Sigmoid colon (tissue), 7 donors: ENCODE measurements around the gene NSA2. TPM values are rescaled to one million over a fixed set of nuclear protein-coding genes. Genes with fewer than 3 reads are reported as not detected.

Experiments used
- DNase-seq: peaks from one replicate; pipeline ENCODE4 v3.0.0-alpha.2; 2019
- H3K27ac ChIP-seq, 4 donors: fragments of 200-600 bp; sonication (generic); one replicate each; pipeline ENCODE4 v1.5.1; 2016 to 2019; ENCODE audit warnings: mild to moderate bottlenecking in 1 of 4
- H3K27me3 ChIP-seq, 3 donors: fragments of 200-600 bp; sonication (generic); one replicate each; pipeline ENCODE4 v1.5.1; 2019; ENCODE audit warnings: mild to moderate bottlenecking in 1 of 3
- H3K36me3 ChIP-seq, 4 donors: fragments of 200-600 bp; sonication (generic); one replicate each; pipeline ENCODE4 v1.5.1; 2016 to 2019
- H3K4me1 ChIP-seq, 4 donors: fragments of 200-600 bp; sonication (generic); one replicate each; pipeline ENCODE4 v1.5.1; 2017 to 2019
- H3K4me3 ChIP-seq, 4 donors: fragments of 200-600 bp; sonication (generic); one replicate each; pipeline ENCODE4 v1.5.1; 2017 to 2019; ENCODE audit warnings: mild to moderate bottlenecking in 2 of 4, moderate library complexity in 1 of 4
- H3K9me3 ChIP-seq, 4 donors: fragments of 200-600 bp in 3 of 4; sonication (generic) in 3 of 4; one replicate each; pipeline versions ENCODE4 v1.5.1 to v1.6.1; 2013 to 2019
- EP300 ChIP-seq, 4 donors: sonication (generic); formaldehyde crosslinking; IDR thresholded peaks; one replicate each; pipeline ENCODE4 v1.6.1; 2017; ENCODE audit warnings: antibody characterized with exemption in 4 of 4
- POLR2A ChIP-seq, 2 donors: fragments of 450-650 bp; IDR thresholded peaks; one replicate each; pipeline ENCODE4 v1.6.1; 2016; ENCODE audit warnings: antibody characterized with exemption in 2 of 2, mild to moderate bottlenecking in 2 of 2, moderate library complexity in 2 of 2
- POLR2AphosphoS5 ChIP-seq, 4 donors: sonication (generic); formaldehyde crosslinking; IDR thresholded peaks; one replicate each; pipeline ENCODE4 v1.6.1; 2017; ENCODE audit warnings: antibody characterized with exemption in 4 of 4
- WGBS, 2 donors: extraction: QIAGEN DNeasy Blood & Tissue Kit; methylation state at CpG; one replicate each; pipeline ENCODE4 v1.1.7; 2013; 5-methylcytosine and 5-hydroxymethylcytosine counted together
- intact Hi-C: fragments of 100-400 bp; cut with DNase I; formaldehyde crosslinking; loops from one replicate; pipeline ENCODE4 v1.15.1; 2023
- polyA plus RNA-seq, 3 donors: library from polyadenylated mRNA; stranded (reverse); fragments of 200-250 nt; gene quantifications; one replicate each; pipeline ENCODE4 v1.2.3, GENCODE V29; 2013
- total RNA-seq, 4 donors: library from RNA; depleted of rRNA; stranded (reverse); fragments of >200 nt; gene quantifications; one replicate each; pipeline ENCODE4 v1.1.0, GENCODE V29; 2016
- TF ChIP-seq, protein P1 (sequence below), 4 experiments: fragments of 450-650 bp in 3 of 4; fragments of 200-600 bp in 1 of 4; IDR thresholded peaks; one replicate each; pipeline ENCODE4 v1.5.1; 2016 to 2019; ENCODE audit warnings: antibody characterized with exemption in 4 of 4, mild to moderate bottlenecking in 3 of 4, moderate library complexity in 2 of 4
- donor health status: healthy with polysubstance abuse.
- donor health status: Bipolar disorder and iron deficiency.
- donor health status: healthy.

NSA2 gene
- total and polyA plus RNA-seq, 7 donors: 106 to 182 (median 157) TPM

DNA sequence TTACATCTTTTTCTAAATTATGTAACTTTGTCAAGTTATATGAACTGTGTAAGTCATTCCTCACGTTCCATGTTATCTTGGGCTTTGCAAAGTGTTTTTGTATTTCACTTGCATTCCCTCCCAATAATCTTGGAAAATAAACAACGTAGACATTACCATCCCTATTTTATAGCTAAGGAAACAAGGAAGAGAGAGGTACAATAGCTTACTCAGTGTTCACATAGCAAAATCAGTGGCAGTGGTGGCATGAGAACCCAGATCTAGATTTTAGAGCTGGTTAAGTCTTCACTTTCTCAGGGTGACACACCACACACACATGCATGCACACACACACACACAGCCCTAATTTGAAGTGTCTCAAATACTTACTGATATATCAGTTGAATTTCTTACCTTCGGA, 34.1 kb downstream of the NSA2 start:
- WGBS, 2 donors: 43 to 72% methylated on average over 3 of the region's 3 CpGs
- TF ChIP-seq, protein P1, sequence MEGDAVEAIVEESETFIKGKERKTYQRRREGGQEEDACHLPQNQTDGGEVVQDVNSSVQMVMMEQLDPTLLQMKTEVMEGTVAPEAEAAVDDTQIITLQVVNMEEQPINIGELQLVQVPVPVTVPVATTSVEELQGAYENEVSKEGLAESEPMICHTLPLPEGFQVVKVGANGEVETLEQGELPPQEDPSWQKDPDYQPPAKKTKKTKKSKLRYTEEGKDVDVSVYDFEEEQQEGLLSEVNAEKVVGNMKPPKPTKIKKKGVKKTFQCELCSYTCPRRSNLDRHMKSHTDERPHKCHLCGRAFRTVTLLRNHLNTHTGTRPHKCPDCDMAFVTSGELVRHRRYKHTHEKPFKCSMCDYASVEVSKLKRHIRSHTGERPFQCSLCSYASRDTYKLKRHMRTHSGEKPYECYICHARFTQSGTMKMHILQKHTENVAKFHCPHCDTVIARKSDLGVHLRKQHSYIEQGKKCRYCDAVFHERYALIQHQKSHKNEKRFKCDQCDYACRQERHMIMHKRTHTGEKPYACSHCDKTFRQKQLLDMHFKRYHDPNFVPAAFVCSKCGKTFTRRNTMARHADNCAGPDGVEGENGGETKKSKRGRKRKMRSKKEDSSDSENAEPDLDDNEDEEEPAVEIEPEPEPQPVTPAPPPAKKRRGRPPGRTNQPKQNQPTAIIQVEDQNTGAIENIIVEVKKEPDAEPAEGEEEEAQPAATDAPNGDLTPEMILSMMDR (IDR thresholded peaks at IDR 0.05): no peak
- TF ChIP-seq POLR2AphosphoS5 (IDR thresholded peaks at IDR 0.05) (no peak), EP300 (IDR thresholded peaks at IDR 0.05) (no peak), POLR2A (IDR thresholded peaks at IDR 0.05) (no peak)
- Histone ChIP-seq H3K4me3 (no peak overlapping the region), H3K36me3 (no peaks in the 10 kb centered on the region), H3K27me3 (no peaks in the 10 kb centered on the region), H3K9me3 (no peaks in the 10 kb centered on the region), H3K4me1 (no peaks in the 10 kb centered on the region), H3K27ac (no peak overlapping the region)
- intact Hi-C loops: no loop called here
- DNase-seq: no peak

DNA sequence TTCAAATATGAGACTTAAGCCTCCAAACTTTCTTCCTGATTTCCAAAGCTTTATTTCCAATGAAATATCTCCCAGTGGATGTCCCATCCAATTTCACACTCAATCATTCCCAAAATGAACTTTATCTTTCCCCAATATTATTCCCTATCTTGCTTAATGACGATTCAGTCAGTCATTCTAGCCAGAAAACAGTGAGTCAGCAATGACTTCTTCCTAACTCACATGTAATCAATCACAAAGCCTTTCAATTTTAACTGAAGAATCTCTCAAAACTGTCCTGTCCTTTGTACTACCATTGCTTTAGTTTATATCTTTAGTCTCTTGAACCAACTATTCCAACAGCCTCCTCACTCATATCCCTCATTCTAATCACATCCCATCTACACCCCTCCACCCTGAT, 34.9 kb downstream of the NSA2 start:
- H3K27me3 ChIP-seq: no peaks in the 10 kb centered on the region
- no peak overlapping the region for H3K27ac ChIP-seq
- no peaks in the 10 kb centered on the region for H3K9me3 ChIP-seq
- TF ChIP-seq EP300 (IDR thresholded peaks at IDR 0.05): no peak
- no peak for TF ChIP-seq POLR2AphosphoS5 (IDR thresholded peaks at IDR 0.05)
- TF ChIP-seq POLR2A (IDR thresholded peaks at IDR 0.05): no peak
- TF ChIP-seq, protein P1 (IDR thresholded peaks at IDR 0.05): no peak
- intact Hi-C loops: no loop called here
- DNase-seq: no peak
- H3K36me3 ChIP-seq: no peaks in the 10 kb centered on the region
- 36 to 62% methylated on average over 1 of the region's 1 CpG for WGBS, 2 donors
- H3K4me1 ChIP-seq: no peaks in the 10 kb centered on the region
- H3K4me3 ChIP-seq: no peak overlapping the region

DNA sequence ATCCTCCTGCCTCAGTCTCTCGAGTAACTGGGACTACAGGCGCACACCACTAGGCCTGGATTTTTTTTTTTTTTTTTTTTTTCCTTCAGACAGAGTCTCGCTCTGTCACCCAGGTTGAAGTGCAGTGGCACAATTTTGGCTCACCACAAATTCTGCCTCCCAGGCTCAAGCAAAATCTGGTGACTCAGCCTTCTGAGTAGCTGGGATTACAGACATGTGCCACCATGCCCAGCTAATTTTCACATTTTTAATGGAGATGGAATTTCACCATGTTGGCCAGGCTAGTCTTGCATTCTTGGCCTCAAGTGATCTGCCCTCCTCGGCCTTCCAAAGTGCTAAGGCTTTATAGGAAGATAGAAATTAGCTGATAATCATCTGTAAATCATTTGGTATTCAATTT, 43.9 kb downstream of the NSA2 start:
- Histone ChIP-seq H3K36me3 (no peaks in the 10 kb centered on the region), H3K4me1 (no peaks in the 10 kb centered on the region), H3K27me3 (no peaks in the 10 kb centered on the region), H3K9me3 (no peaks in the 10 kb centered on the region), H3K27ac (no peak overlapping the region), H3K4me3 (no peak overlapping the region)
- 94 to 96% methylated on average over 4 of the region's 4 CpGs for WGBS, 2 donors
- no peak for DNase-seq
- TF ChIP-seq, protein P1 (IDR thresholded peaks at IDR 0.05): no peak
- TF ChIP-seq EP300 (IDR thresholded peaks at IDR 0.05): no peak
- no peak for TF ChIP-seq POLR2A (IDR thresholded peaks at IDR 0.05)
- no peak for TF ChIP-seq POLR2AphosphoS5 (IDR thresholded peaks at IDR 0.05)
- intact Hi-C loops: no loop called here

DNA sequence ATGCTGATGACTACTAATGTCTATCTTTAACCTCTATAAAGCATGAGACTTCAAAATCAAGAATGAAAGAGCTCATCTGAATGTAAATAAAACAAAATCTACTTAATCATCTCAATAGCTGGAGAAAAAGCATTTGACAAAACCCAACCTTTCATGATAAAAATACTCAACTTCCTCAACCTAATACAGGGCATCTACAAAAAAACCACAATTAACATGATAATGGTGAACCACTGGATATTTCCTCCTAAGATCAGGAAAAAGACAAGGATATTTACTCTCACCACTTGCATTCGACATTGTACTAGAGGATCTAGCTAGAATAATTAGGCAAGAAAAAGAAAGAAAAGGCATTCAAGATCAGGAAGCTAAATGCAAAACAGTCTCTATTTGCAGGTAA, 49.8 kb downstream of the NSA2 start:
- DNase-seq: no peak
- 78 to 87% methylated on average over 1 of the region's 1 CpG for WGBS, 2 donors

DNA sequence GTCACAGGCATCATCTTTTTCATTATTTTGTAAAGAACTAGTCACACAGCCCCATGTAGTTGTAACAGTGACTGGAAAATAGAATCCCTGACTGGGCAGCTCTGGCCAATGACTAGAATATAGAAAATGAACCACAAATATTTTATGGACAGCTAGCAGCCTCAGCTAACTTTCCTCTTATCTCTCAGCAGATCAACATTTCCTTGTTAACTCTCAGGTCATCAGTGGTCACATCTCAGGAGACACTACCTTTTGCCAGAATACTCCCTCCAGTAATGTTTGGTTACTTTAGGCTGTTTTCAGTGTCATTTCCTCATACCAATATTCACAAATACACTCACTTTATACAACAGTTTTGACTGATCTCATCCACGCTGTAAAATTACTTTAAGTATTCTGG, 55.2 kb downstream of the NSA2 start:
- 92 to 94% methylated on average over 1 of the region's 1 CpG for WGBS, 2 donors
- DNase-seq: no peak
- H3K4me3 ChIP-seq: no peak overlapping the region
- no peaks in the 10 kb centered on the region for H3K9me3 ChIP-seq
- no peak for TF ChIP-seq EP300 (IDR thresholded peaks at IDR 0.05)
- TF ChIP-seq POLR2A (IDR thresholded peaks at IDR 0.05): no peak
- TF ChIP-seq, protein P1 (IDR thresholded peaks at IDR 0.05): no peak
- no peak for TF ChIP-seq POLR2AphosphoS5 (IDR thresholded peaks at IDR 0.05)
- no peaks in the 10 kb centered on the region for H3K4me1 ChIP-seq
- H3K36me3 ChIP-seq: no peaks in the 10 kb centered on the region
- no peaks in the 10 kb centered on the region for H3K27me3 ChIP-seq
- no peak overlapping the region for H3K27ac ChIP-seq
- intact Hi-C loops: no loop called here

More for the DNA sequence above, 49.8 kb downstream of the NSA2 start:
- Histone ChIP-seq H3K36me3 (no peaks in the 10 kb centered on the region), H3K27me3 (no peaks in the 10 kb centered on the region), H3K9me3 (no peaks in the 10 kb centered on the region), H3K27ac (no peak overlapping the region), H3K4me3 (no peak overlapping the region), H3K4me1 (no peaks in the 10 kb centered on the region)
- intact Hi-C loops: no loop called here
- TF ChIP-seq POLR2AphosphoS5 (IDR thresholded peaks at IDR 0.05) (no peak), POLR2A (IDR thresholded peaks at IDR 0.05) (no peak), EP300 (IDR thresholded peaks at IDR 0.05) (no peak)
